ENCODE measurements around the gene FBXL13.

- no peak for TF ChIP-seq CTCF (conservative IDR thresholded peaks at IDR 0.05 in 1 of 2, IDR thresholded peaks at IDR 0.05 in 1 of 2; ENCODE audit: extremely low read depth in 1 of 2, insufficient read depth in 1 of 2, low read depth in 1 of 2, low read length in 2 of 2)
- no peak for TF ChIP-seq EZH2 (IDR thresholded peaks at IDR 0.05; ENCODE audit: borderline replicate concordance, low read length)
Measured at GRCh38 chr7:103106005-103106702, 31.6 kb upstream of the FBXL13 start.

Data from mammary epithelial cell (primary cell).